Islet precursor cell (in vitro differentiated cells): ENCODE measurements around the gene NLK.
A peak's percentile ranks its signal among the peaks of the same experiment; 100 is the strongest.
"Not testable (repeated sequence)": the region's sequence is repeated elsewhere in the genome, so short reads cannot be mapped to it uniquely, and the experiment has no call there.

Source experiments
- DNase-seq: peaks from one replicate; pipeline ENCODE4 v3.0.0-alpha.2; 2018

The NLK gene

DNA sequence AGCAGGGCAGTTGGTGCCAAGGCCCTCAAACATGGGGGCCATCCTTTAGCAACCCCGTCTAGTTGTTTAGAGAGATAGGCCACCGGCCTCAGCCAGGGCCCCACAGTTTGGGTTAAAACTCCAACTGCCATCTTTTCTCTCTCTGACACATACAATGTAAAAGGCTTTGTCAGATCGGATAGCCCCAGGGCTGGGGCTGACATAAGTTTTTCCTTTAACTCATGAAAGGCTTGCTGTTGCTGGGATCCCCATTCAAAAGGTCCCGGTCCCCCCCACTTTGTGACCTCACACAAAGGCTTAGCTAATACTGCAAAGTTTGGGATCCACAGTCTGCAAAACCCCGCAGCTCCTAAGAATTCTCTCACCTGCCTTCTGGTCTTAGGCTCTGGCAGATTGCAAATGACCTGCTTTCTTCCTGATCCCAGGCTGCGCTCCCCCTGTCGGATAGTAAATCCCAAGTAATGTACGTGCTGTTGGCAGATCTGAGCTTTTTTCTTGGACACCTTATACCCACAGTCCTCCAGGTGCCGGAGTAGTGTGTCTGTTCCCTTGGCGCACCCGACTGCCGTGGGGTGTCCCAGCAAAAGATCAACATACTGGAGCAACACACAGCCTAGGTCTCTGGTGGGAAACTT is 192.7 kb downstream of the NLK start:
- not testable (repeated sequence) for DNase-seq

DNA sequence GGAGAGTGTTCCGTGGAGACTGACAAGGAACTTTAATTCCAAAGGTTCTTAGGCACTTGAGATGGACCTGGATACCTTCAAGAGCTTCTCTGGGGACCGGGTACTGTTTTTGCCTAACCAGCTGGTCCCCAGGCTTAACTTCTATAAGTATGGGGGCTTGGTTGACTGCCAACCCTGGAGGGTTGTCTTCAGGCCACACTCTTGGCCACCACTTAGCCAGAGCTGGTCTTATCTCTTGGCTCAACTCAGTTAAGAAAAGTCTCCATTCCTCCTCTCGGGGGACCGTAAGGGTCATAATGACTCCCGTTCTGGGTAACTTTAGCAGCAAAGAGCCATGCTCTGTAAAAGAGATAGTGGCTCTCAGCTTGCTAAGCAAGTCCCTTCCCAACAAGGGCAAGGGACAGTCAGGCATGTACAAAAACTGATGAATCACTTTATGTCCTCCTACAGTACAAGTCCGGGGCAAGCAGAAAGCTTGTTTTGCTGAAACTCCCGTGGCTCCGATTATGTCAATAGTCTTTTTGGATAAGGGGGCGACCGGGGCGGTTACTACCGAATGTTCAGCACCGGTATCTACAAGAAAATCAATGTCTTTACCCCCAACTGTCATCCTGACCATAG is 193.7 kb downstream of the NLK start:
- DNase-seq = not testable (repeated sequence)

DNA sequence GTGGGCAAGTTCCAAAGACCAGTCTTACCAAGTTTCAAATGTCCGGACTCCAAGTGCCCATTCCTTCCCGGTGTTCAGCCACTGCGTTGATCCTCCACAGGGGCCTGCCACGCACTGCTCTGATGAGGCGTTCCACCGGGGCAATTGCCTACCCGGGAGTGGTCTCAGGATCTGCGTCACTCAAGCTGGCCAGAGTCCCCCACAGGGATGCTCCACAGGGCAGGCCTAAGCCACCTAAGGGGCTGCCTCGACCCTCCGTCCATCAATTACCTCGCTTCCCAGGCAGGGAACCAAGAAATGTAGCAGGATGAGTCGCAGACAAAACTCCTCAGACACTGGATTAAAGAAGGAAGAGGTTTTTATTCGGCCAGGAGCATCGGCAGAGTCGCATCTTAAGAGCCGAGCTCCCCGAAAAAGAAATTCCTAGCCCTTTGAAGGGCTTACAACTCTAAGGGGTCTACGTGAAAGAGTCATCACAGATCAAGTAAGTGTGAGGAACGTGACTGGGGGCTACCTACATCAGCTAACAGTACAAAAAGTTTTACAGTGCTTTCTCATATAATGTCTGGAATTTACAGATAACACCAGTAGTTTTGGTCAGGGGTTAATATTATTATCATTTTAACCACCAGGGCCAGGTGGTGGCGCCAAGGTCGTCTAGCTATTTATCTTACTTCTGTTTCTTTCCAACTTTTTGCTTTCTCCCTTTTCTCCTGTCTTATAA is 196.2 kb downstream of the NLK start:
- DNase-seq = peak; percentile 56

DNA sequence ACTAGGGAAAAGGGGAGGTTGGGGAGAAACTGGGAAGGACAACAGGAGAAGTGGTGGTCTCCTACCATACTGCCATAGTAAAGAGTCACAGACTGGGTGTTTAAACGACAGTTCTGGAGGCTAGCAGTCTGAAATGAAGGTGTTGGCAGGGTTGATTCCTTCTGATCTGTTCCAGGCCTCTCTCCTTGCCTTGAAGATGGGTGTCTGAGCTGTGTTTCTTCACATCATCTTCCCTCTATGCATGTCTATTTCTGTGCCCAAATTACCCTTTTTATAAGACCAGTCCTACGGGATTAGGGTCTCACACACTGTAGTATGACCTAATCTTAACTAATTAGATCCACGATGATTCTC is 196.8 kb downstream of the NLK start:
- DNase-seq = no peak

DNA sequence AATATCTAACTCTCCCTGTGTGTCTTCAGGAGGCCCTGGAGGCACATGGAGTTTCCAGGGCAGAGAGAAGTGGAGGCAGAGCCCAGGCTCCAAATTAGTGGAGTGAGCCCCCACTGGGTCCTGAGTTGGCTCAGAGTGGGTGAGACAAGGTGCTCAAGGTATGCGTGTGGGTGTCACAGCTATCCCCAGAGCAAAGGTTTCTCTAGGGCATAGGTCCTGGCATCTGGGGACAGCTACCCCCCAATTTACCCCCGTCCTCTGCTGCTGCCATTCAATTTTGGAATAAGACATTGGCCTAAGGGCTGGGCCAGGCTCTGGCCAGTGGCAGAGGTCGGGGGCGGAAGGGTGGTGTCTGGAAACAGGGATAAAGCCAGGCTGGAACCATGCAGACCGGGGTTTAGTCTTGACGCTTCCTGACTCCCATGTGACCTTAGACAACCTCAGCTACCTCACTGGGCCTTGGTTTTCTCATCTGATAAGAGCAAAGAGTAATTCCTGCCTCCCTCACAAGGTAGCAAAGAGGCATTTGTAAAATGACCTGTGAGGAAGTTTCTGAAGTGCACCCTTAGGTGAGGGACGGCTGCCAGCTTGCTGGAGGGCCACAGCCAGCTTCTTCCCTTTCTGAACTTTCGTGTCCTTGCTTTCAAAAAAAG is 198.3 kb downstream of the NLK start:
- peak; percentile 55 for DNase-seq

DNA sequence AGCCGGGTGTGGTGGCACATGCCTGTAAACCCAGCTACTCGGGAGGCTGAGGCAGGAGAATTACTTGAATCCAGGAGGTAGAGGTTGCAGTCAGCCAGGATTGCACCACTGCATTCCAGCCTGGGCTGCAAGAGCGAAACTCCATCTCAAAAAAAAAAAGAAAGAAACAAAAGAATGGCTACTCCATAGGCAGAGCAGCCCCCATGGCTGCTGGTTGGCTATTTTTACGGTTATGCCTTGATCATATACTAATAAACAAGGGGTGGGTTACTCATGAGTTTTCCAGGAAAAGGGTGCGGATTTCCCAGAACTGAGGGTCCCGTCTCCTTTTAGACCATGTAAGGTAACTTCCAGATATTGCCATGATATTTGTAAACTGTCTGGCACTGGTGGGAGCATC is 200.3 kb downstream of the NLK start:
- no peak for DNase-seq

DNA sequence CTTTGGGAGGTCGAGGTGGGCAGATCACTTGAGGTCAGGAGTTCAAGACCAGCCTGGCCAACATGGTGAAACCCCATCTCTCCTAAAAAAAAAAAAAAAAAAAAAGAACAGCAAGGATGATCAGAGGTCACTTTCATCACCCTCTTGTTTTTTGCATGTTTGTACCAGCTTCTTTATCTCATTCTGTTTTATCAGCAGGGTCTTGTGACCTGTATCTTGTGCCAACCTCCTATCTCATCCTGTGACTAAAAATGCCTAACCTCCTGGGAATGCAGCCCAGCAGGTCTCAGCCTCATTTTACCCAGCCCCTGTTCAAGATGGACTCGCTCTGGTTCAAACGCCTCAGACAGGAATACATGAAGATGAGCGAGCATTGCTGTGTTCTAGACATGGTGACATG is 200.8 kb downstream of the NLK start:
- not testable (repeated sequence) for DNase-seq

DNA sequence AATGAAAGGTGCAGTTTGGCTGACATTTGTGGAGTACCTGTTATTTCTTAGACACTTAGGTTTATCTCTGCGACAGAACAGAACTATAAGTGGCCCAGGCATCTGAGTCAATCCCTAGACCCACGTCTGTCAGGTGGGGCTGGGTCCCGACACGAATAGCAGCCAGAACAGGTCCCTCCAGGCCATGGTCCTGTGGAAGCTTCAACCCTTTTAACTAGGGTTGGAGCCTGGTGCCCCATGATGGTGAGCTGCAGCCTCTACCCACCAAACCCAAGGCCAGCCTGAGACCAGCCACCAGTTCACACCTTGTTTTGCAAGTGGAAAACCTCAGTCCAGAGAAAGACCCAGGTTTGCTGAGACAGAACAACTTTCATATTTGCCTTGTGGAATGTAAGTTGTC is 202.0 kb downstream of the NLK start:
- no peak for DNase-seq
